PFSK-1 (cell line): Measurements from ENCODE around the gene SCGB2B2. TPM values are rescaled to one million over a fixed set of nuclear protein-coding genes. Genes with fewer than 3 reads are reported as not detected.

ENCODE experiments used
- FOXP2 ChIP-seq: optimal IDR thresholded peaks from 2 replicates; pipeline ENCODE3; 2011; ENCODE audit warnings: borderline replicate concordance, control low read depth, inconsistent platforms; ENCODE audit not compliant: insufficient read depth; ENCODE audit errors: extremely low read length, extremely low read depth
- POLR2AphosphoS5 ChIP-seq: IDR thresholded peaks from 2 replicates; pipeline ENCODE4 v1.6.1; 2012; ENCODE audit warnings: low read depth, mild to moderate bottlenecking, control low read depth, low read length, moderate library complexity
- SIN3A ChIP-seq: IDR thresholded peaks from 2 replicates; pipeline ENCODE4 v1.6.1; 2012; ENCODE audit warnings: mild to moderate bottlenecking, low read length, moderate library complexity, borderline replicate concordance; ENCODE audit not compliant: insufficient read depth
- TAF1 ChIP-seq: IDR thresholded peaks from 2 replicates; pipeline ENCODE4 v1.6.1; 2012; ENCODE audit warnings: low read length, control low read depth, borderline replicate concordance; ENCODE audit not compliant: insufficient read depth
- polyA plus RNA-seq: library from polyadenylated mRNA; unstranded; fragments of >200 nt; gene quantifications from one replicate; pipeline ENCODE4 v1.2.1, GENCODE V29; 2012; ENCODE audit warnings: low read depth, missing spikeins; ENCODE audit not compliant: insufficient read length
- TF ChIP-seq, protein P1 (sequence below), 2 experiments: IDR thresholded peaks; 2 replicates each; pipeline versions ENCODE4 v1.6.1 to v1.8.0; 2011 to 2012; ENCODE audit warnings: low read depth in 2 of 2, low read length in 2 of 2, control low read depth in 1 of 2, inconsistent platforms in 1 of 2, mild to moderate bottlenecking in 1 of 2, moderate library complexity in 1 of 2; ENCODE audit not compliant: insufficient read depth in 1 of 2

SCGB2B2 gene, protein sequence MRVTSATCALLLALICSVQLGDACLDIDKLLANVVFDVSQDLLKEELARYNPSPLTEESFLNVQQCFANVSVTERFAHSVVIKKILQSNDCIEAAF
- polyA plus RNA-seq, result not detected

DNA sequence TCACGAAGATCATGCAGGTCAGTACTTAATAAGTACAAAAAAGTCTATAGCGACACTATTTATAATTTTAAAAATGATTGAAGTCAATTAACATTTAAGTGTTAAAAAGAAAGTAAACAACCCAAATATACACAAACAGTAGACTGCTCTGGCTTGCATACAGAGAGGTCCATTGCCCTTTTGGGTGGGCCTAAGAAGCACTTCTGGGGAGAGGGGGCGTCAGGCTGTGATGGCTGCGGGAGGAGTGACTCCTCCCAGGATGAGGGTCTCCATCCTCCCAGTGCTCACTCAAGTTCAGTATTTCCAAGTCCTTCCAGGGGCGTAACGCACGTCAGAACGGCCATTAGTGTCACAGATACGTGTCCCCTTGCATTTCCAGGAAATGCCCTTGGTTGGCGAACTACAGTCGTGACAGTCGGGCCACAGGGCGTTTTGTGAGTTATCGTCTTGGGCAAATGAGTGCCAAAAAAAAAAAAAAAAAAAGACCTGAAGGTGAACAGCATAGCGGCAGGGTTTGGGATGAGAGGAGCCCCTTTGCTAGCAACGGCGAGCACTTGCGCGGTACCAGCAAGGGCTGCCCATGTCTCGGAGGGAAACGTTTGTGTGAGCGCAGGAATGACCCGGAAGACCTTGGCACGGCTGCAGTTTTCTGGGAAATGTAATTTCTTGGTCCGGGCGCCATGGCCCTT lies at the start of gene SCGB2B2:
SCGB2B2 (minus strand) TSS at position 463 of the 689 bp plus-strand sequence. CDS start 82,596 bp downstream, outside the sequence.
- TF ChIP-seq SIN3A, result no peak
- TF ChIP-seq, protein P1, sequence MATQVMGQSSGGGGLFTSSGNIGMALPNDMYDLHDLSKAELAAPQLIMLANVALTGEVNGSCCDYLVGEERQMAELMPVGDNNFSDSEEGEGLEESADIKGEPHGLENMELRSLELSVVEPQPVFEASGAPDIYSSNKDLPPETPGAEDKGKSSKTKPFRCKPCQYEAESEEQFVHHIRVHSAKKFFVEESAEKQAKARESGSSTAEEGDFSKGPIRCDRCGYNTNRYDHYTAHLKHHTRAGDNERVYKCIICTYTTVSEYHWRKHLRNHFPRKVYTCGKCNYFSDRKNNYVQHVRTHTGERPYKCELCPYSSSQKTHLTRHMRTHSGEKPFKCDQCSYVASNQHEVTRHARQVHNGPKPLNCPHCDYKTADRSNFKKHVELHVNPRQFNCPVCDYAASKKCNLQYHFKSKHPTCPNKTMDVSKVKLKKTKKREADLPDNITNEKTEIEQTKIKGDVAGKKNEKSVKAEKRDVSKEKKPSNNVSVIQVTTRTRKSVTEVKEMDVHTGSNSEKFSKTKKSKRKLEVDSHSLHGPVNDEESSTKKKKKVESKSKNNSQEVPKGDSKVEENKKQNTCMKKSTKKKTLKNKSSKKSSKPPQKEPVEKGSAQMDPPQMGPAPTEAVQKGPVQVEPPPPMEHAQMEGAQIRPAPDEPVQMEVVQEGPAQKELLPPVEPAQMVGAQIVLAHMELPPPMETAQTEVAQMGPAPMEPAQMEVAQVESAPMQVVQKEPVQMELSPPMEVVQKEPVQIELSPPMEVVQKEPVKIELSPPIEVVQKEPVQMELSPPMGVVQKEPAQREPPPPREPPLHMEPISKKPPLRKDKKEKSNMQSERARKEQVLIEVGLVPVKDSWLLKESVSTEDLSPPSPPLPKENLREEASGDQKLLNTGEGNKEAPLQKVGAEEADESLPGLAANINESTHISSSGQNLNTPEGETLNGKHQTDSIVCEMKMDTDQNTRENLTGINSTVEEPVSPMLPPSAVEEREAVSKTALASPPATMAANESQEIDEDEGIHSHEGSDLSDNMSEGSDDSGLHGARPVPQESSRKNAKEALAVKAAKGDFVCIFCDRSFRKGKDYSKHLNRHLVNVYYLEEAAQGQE (IDR thresholded peaks at IDR 0.05; ENCODE audit: insufficient read depth in 1 of 2, low read depth in 2 of 2, low read length in 2 of 2), result 0 out of 4 replicates have a peak, but pooled peaks of 1 of the 2 experiments have one; percentile 29

DNA sequence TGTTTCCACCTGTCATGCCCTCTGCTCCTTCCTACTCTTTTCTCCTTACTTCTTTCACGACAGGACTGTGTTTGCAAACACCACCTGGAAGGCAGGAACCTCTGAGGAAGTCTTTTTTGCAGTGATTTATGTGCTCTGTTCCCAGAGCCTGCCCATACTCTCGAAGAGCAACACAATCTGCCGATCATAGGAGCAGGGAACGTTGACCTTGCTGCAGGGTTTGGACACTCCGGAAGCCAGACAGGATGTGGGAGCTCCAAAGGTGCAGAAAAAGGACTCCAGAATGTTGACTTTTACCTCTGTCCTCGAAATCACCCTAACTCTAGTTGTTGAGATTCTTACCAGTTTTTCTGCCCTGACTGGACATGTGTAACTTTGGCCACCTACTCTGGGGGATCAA lies 48.4 kb upstream of the SCGB2B2 start:
- no peak for TF ChIP-seq POLR2AphosphoS5
- TF ChIP-seq TAF1, result no peak
- TF ChIP-seq, protein P1 (IDR thresholded peaks at IDR 0.05; ENCODE audit: insufficient read depth in 1 of 2, low read depth in 2 of 2, low read length in 2 of 2), result no peak
- no peak for TF ChIP-seq SIN3A
- TF ChIP-seq FOXP2, result no peak

DNA sequence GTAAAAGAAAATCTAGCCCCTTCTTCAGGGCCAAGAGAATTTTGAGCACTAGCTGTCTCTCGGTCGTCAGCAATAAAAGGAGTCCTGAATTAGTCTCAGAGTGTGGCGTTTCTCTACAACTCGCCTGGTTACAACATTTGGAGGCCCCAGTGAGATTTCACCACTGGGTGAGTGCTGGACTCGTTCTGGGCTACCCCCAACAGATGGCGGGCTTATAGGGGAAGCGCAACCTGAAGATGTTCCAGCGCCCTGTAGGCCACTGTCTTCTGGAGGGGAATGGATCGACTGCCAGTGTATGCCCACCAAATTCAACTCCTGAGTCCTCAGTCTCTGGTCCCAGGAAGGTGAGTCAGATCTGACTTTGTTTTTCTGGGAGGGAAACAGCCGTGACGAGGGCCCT lies 45.4 kb upstream of the SCGB2B2 start:
- TF ChIP-seq TAF1, result no peak
- TF ChIP-seq, protein P1 (IDR thresholded peaks at IDR 0.05; ENCODE audit: insufficient read depth in 1 of 2, low read depth in 2 of 2, low read length in 2 of 2), result no peak
- no peak for TF ChIP-seq POLR2AphosphoS5
- TF ChIP-seq FOXP2, result no peak

DNA sequence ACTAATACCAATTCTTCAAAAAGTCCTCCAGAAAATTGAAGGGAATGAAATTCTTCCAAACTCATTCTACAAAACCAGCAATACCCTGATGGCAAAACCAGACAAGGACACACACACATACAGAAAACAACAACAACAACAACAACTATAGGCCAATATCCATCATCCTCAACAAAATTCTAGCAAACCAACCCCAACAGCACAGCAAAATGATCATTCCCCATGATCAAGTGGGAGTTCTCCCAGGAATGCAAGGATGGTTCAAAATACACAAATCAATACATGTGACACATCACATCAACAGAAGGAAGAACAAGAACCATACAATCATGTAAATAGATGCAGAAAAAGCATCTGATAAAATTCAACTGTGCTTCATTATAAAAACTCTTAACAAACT lies 38.4 kb upstream of the SCGB2B2 start:
- TF ChIP-seq, protein P1 (IDR thresholded peaks at IDR 0.05; ENCODE audit: insufficient read depth in 1 of 2, low read depth in 2 of 2, low read length in 2 of 2), result no peak

DNA sequence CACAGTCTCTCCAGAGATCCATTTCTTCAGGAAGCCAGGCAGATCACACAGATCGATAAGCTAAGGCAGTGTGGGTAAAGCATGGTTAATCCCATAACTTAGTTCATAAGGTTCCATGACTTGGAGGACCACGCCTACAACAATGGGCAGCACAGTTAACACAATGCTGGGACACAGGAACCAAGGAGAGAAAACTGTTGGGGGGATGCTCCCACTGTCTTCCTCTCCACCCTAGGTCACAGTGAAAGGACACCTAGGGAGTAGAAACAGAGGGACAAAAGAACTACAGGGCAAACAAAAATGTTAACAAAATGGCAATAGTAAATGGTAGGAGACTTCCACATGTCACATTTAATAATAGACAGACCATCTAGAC lies 36.3 kb upstream of the SCGB2B2 start:
- TF ChIP-seq, protein P1 (IDR thresholded peaks at IDR 0.05; ENCODE audit: insufficient read depth in 1 of 2, low read depth in 2 of 2, low read length in 2 of 2), result no peak
- TF ChIP-seq FOXP2 (no peak), TAF1 (no peak), POLR2AphosphoS5 (no peak), SIN3A (no peak)
